ENCODE measurements around the gene PHF21B. TPM values are rescaled to one million over a fixed set of nuclear protein-coding genes. Genes with fewer than 3 reads are reported as not detected.

Gene PHF21B
- total and polyA plus RNA-seq, 2 of the 8 experiments (the other 6 are each of a cell fraction or from before 2014, with no cell fraction given): 19.3 to 68.1 TPM

DNA sequence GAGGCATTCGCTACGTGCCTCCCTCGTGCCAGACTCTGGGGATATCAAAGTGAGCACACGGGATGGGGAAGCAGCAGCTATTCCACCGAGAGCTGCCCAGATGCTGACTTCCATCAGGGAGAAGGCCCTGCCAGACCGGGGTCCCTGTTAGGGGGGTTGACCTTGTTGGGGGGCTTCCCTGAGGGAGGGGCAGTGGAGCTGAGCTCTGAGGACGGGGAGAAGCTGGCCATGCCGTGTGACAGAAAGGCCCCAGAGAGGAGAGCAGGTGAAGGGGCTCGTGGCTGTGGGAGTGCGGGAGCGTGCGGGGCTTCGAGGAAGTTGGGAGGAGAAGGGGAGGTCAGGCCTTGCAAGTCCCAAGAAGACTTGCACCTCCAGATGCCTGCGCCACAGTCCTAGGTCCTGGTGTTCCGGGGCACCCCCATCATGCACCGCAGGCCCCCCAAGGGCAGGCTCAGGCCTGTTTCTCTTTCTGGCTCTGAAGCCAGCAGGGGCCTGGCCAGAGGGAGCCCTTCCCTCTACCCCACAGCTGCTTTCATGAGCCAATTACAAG is 163.0 kb downstream of the PHF21B start:
- H3K79me1 ChIP-seq (ENCODE audit: low read depth, low read length): no peaks in the 10 kb centered on the region
- H2BK12ac ChIP-seq (ENCODE audit: low read depth, low read length): no peak overlapping the region
- H3K9me3 ChIP-seq (ENCODE audit: insufficient read depth in 2 of 2, low read depth in 1 of 2, low read length in 1 of 2): no peaks in the 10 kb centered on the region
- POLR2A ChIA-PET (ENCODE audit: partially characterized antibody): interaction anchor here (0.6 to 1.1 kb wide), 2 partner anchors 16 to 110 kb away, joined by 4 read pairs; no protein-coding TSS in a partner anchor
- no peak overlapping the region for H3K23ac ChIP-seq (ENCODE audit: insufficient read length)
- H3K4me2 ChIP-seq (ENCODE audit: insufficient read depth in 1 of 2, low read depth in 2 of 2, low read length in 2 of 2): no peak overlapping the region
- H3K9ac ChIP-seq (replicated peaks in 1 of 4; ENCODE audit: extremely low read depth in 1 of 4, low read depth in 3 of 4, low read length in 3 of 4): no peak overlapping the region
- H3K18ac ChIP-seq (ENCODE audit: extremely low read depth, low read length): no peak overlapping the region
- no peak for DNase-seq (ENCODE audit: low read depth in 1 of 2, low spot score in 2 of 2)
- no peaks in the 10 kb centered on the region; the same call in 1 of the 2 replicates for H3K23me2 ChIP-seq (ENCODE audit: low read depth, low read length)
- CTCF ChIA-PET (ENCODE audit: partially characterized antibody): interaction anchor here (0.6 to 2.6 kb wide), 7 partner anchors 11 to 121 kb away, joined by 3 to 12 read pairs (median 3); no protein-coding TSS in a partner anchor
- H4K8ac ChIP-seq (ENCODE audit: extremely low read depth, insufficient read depth, low read length): no peak overlapping the region
- no peaks in the 10 kb centered on the region for H3K4me1 ChIP-seq (replicated peaks in 1 of 4; ENCODE audit: control insufficient read depth in 3 of 4, insufficient read depth in 4 of 4, low read length in 3 of 4)
- no peak overlapping the region for H2BK20ac ChIP-seq (ENCODE audit: low read length)
- no peaks in the 10 kb centered on the region for H3K27me3 ChIP-seq (replicated peaks in 1 of 4; ENCODE audit: control insufficient read depth in 3 of 4, extremely low read depth in 1 of 4, insufficient read depth in 3 of 4, low read length in 3 of 4)
- no peak overlapping the region for H4K91ac ChIP-seq (replicated peaks; ENCODE audit: insufficient read length, low read length)
- no peak overlapping the region for H3K27ac ChIP-seq (ENCODE audit: low read depth, low read length)
- no peak overlapping the region for H2AK5ac ChIP-seq (ENCODE audit: low read depth, low read length)
- H2AFZ ChIP-seq (ENCODE audit: low read length): no peak overlapping the region
- no peak overlapping the region for H2BK15ac ChIP-seq (ENCODE audit: low read length)
- H3K36me3 ChIP-seq (ENCODE audit: control insufficient read depth in 2 of 4, insufficient read depth in 4 of 4, low read length in 3 of 4): peaks cover 0 to 6% (median 1%) of the 10 kb centered on the region in 4 experiments; a peak in 3 of 8 replicates
- H4K5ac ChIP-seq (ENCODE audit: insufficient read length, low read depth, low read length): no peak overlapping the region
- no peak for TF ChIP-seq HDAC2 (IDR thresholded peaks at IDR 0.05; ENCODE audit: borderline replicate concordance in 1 of 2, low read depth in 2 of 2, low read length in 2 of 2)
- 92% methylated on average over 16 of the region's 16 CpGs; no CpG with 5 or more reads in 1 of the 2 experiments for WGBS, 2 experiments (ENCODE audit: extremely low coverage in 1 of 2, insufficient coverage in 1 of 2, insufficient read length in 1 of 2, insufficient replicate concordance in 2 of 2, low coverage in 1 of 2, low lambda C conversion rate in 2 of 2, missing lambda C conversion rate in 1 of 2)
- FAIRE-seq: no peak
- no peak overlapping the region for H3K56ac ChIP-seq (replicated peaks; ENCODE audit: insufficient read length, low read depth, low read length)
- H3K4me3 ChIP-seq (ENCODE audit: extremely low read depth in 1 of 4, insufficient read depth in 2 of 4, low read depth in 3 of 4, low read length in 4 of 4): no peak overlapping the region
- H4K20me1 ChIP-seq (replicated peaks in 1 of 2; ENCODE audit: control insufficient read depth in 1 of 2, insufficient read depth in 2 of 2, low read length in 2 of 2): peaks cover 0 to under 1% of the 10 kb centered on the region in 2 experiments
- H3K4ac ChIP-seq (replicated peaks; ENCODE audit: insufficient read length, low read depth, low read length): no peak overlapping the region
- H3K79me2 ChIP-seq (ENCODE audit: control insufficient read depth in 1 of 2, insufficient read depth in 2 of 2, low read length in 2 of 2): no peaks in the 10 kb centered on the region
- H2BK120ac ChIP-seq (replicated peaks; ENCODE audit: low read depth, low read length): no peak overlapping the region
- no peak overlapping the region for H3K14ac ChIP-seq (ENCODE audit: insufficient read length)
- no peak overlapping the region for H2BK5ac ChIP-seq (ENCODE audit: low read depth, low read length)

All from H1 (cell line).